Neural progenitor cell (in vitro differentiated cells): ENCODE results near the gene AEN.

Experiments used
- EZH2 ChIP-seq: fragments of 200-600 bp; sonication (generic); IDR thresholded peaks from 2 replicates; pipeline ENCODE4 v1.6.1; 2017; ENCODE audit warnings: antibody characterized with exemption, mild to moderate bottlenecking, moderate library complexity
- EZH2phosphoT487 ChIP-seq: fragments of 200-600 bp; sonication (generic); IDR thresholded peaks from 2 replicates; pipeline ENCODE4 v1.6.1; 2017; ENCODE audit warnings: antibody characterized with exemption
- TF ChIP-seq, protein P1 (sequence below): fragments of 200-600 bp; sonication (generic); IDR thresholded peaks from 2 replicates; pipeline ENCODE4 v1.5.1; 2017; ENCODE audit warnings: antibody characterized with exemption, mild to moderate bottlenecking

- TF ChIP-seq, protein P1, sequence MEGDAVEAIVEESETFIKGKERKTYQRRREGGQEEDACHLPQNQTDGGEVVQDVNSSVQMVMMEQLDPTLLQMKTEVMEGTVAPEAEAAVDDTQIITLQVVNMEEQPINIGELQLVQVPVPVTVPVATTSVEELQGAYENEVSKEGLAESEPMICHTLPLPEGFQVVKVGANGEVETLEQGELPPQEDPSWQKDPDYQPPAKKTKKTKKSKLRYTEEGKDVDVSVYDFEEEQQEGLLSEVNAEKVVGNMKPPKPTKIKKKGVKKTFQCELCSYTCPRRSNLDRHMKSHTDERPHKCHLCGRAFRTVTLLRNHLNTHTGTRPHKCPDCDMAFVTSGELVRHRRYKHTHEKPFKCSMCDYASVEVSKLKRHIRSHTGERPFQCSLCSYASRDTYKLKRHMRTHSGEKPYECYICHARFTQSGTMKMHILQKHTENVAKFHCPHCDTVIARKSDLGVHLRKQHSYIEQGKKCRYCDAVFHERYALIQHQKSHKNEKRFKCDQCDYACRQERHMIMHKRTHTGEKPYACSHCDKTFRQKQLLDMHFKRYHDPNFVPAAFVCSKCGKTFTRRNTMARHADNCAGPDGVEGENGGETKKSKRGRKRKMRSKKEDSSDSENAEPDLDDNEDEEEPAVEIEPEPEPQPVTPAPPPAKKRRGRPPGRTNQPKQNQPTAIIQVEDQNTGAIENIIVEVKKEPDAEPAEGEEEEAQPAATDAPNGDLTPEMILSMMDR, result no peak
- no peak for TF ChIP-seq EZH2
- no peak for TF ChIP-seq EZH2phosphoT487
These were observed 5.6 kb upstream of the AEN start for GRCh38 chr15:88615303-88616107.
